SK-N-SH (cell line): ENCODE data around the gene CASP12. TPM values are rescaled to one million over a fixed set of nuclear protein-coding genes. Genes with fewer than 3 reads are reported as not detected.

Source experiments
- CTCF ChIA-PET: fragments of 300-600, 350-600 bp; formaldehyde crosslinking; extraction: SDS; loops from one replicate; lab custom pipeline; 2021; lab: Yijun Ruan, JAX
- POLR2A ChIA-PET: fragments of 350-600 bp; sonication (Branson Sonifier 250); formaldehyde crosslinking; extraction: SDS; loops from one replicate; lab custom pipeline; 2020; ENCODE audit warnings: antibody characterized with exemption, inconsistent platforms; lab: Yijun Ruan, JAX
- DNase-seq: peaks from one replicate; pipeline ENCODE4 v3.0.0; 2012
- H2AFZ ChIP-seq: fragments of 200-600 bp; sonication (generic); 2 replicates; pipeline ENCODE4 v1.8.1; 2016; ENCODE audit warnings: antibody characterized with exemption, mild to moderate bottlenecking, low read depth
- H3F3A ChIP-seq: fragments of 200-600 bp; sonication (generic); replicated peaks from 2 replicates; pipeline ENCODE3; 2016; ENCODE audit warnings: antibody characterized with exemption, mild to moderate bottlenecking; ENCODE audit not compliant: insufficient read depth
- H3K27ac ChIP-seq, 2 experiments: fragments of 200-500 bp in 1 of 2; fragments of 200-600 bp in 1 of 2; sonication (Bioruptor generic) in 1 of 2; sonication (generic), shearing (Covaris generic) in 1 of 2; 2 replicates each; pipeline versions ENCODE4 v1.5.1 to v1.6.1; 2014 to 2016; ENCODE audit warnings: low read depth in 2 of 2, inconsistent platforms in 1 of 2, low read length in 1 of 2, mild to moderate bottlenecking in 1 of 2, mixed read lengths in 1 of 2
- H3K27me3 ChIP-seq: fragments of 200-600 bp; sonication (generic), shearing (Covaris generic); 2 replicates; pipeline ENCODE4 v1.6.1; 2016; ENCODE audit warnings: mixed run types; ENCODE audit not compliant: insufficient read depth
- H3K36me3 ChIP-seq, 2 experiments: fragments of 200-500 bp in 1 of 2; fragments of 200-600 bp in 1 of 2; sonication (Bioruptor generic) in 1 of 2; sonication (generic) in 1 of 2; replicated peaks in 1 of 2; 2 replicates each; pipeline versions ENCODE3 to v1.5.1; 2014 to 2016; ENCODE audit warnings: low read length in 1 of 2, mild to moderate bottlenecking in 1 of 2; ENCODE audit not compliant: insufficient read depth in 2 of 2, control insufficient read depth in 1 of 2
- H3K4me1 ChIP-seq, 2 experiments: fragments of 200-500 bp in 1 of 2; fragments of 200-600 bp in 1 of 2; sonication (Bioruptor generic) in 1 of 2; sonication (generic), shearing (Covaris generic) in 1 of 2; 2 replicates each; pipeline versions ENCODE4 v1.5.1 to v1.6.1; 2014 to 2016; ENCODE audit warnings: low read depth in 1 of 2, low read length in 1 of 2, mixed run types in 1 of 2; ENCODE audit not compliant: insufficient read depth in 2 of 2, control insufficient read depth in 1 of 2
- H3K4me2 ChIP-seq: fragments of 200-600 bp; sonication (generic), shearing (Covaris generic); 2 replicates; pipeline ENCODE4 v1.6.1; 2017; ENCODE audit warnings: mixed run types
- H3K4me3 ChIP-seq, 2 experiments: fragments of 200-500 bp in 1 of 2; fragments of 200-600 bp in 1 of 2; sonication (Bioruptor generic) in 1 of 2; sonication (generic), shearing (Covaris generic) in 1 of 2; 2 replicates each; pipeline versions ENCODE4 v1.5.1 to v1.8.1; 2014 to 2016; ENCODE audit warnings: low read depth in 2 of 2, inconsistent platforms in 1 of 2, low read length in 1 of 2, mild to moderate bottlenecking in 1 of 2, mixed read lengths in 1 of 2, moderate library complexity in 1 of 2
- H3K79me2 ChIP-seq: fragments of 200-600 bp; sonication (generic); 2 replicates; pipeline ENCODE4 v1.8.1; 2017; ENCODE audit warnings: mild to moderate bottlenecking; ENCODE audit not compliant: insufficient read depth
- H3K9ac ChIP-seq: fragments of 200-600 bp; sonication (generic); 2 replicates; pipeline ENCODE4 v1.6.1; 2017; ENCODE audit warnings: mixed run types
- H3K9me2 ChIP-seq: fragments of 200-600 bp; sonication (generic); 2 replicates; pipeline ENCODE4 v1.6.1; 2017; ENCODE audit warnings: mixed run types
- H3K9me3 ChIP-seq: fragments of 200-600 bp; sonication (generic); 2 replicates; pipeline ENCODE4 v1.6.1; 2017; ENCODE audit warnings: mixed run types, mild to moderate bottlenecking, moderate library complexity
- H4K20me1 ChIP-seq: fragments of 200-600 bp; sonication (generic); 2 replicates; pipeline ENCODE4 v1.6.1; 2017; ENCODE audit warnings: mild to moderate bottlenecking, mixed run types; ENCODE audit not compliant: insufficient read depth
- JUND ChIP-seq: IDR thresholded peaks from 2 replicates; pipeline ENCODE4 v1.4.0; 2012
- MEF2A ChIP-seq: IDR thresholded peaks from 2 replicates; pipeline ENCODE4 v1.4.0; 2012; ENCODE audit warnings: low read depth, borderline replicate concordance
- NFIC ChIP-seq: IDR thresholded peaks from 2 replicates; pipeline ENCODE4 v1.4.0; 2012; ENCODE audit warnings: borderline replicate concordance
- POLR2AphosphoS5 ChIP-seq: IDR thresholded peaks from 2 replicates; pipeline ENCODE4 v1.6.1; 2012; ENCODE audit warnings: low read depth, low read length
- RCOR1 ChIP-seq: fragments of 150-350 bp; IDR thresholded peaks from 2 replicates; pipeline ENCODE4 v1.6.1; 2017; ENCODE audit warnings: antibody characterized with exemption, low read length
- RXRA ChIP-seq: IDR thresholded peaks from 2 replicates; pipeline ENCODE4 v1.4.0; 2012; ENCODE audit warnings: low read depth, mild to moderate bottlenecking, borderline replicate concordance
- TAF1 ChIP-seq: IDR thresholded peaks from 2 replicates; pipeline ENCODE4 v1.6.1; 2012; ENCODE audit warnings: low read depth, mild to moderate bottlenecking, low read length, moderate library complexity, borderline replicate concordance
- YY1 ChIP-seq: IDR thresholded peaks from 2 replicates; pipeline ENCODE4 v1.4.0; 2012; ENCODE audit warnings: low read depth, mild to moderate bottlenecking
- WGBS: methylation state at CpG from one replicate; pipeline ENCODE4 v1.1.6; 2017; ENCODE audit warnings: low lambda C conversion rate; 5-methylcytosine and 5-hydroxymethylcytosine counted together
- polyA plus RNA-seq, 3 experiments: library from polyadenylated mRNA; depleted of rRNA; stranded (reverse); fragments of >200 nt; gene quantifications; 2 replicates each; pipeline ENCODE4 v1.2.3, GENCODE V29; 2012
- TF ChIP-seq, protein P1 (sequence below): fragments of 150-350 bp; IDR thresholded peaks from 2 replicates; pipeline ENCODE4 v1.6.1; 2017; ENCODE audit warnings: antibody characterized with exemption, low read length, low read depth, borderline replicate concordance
- TF ChIP-seq, protein P2 (sequence below): IDR thresholded peaks from 2 replicates; pipeline ENCODE4 v1.4.0; 2012; ENCODE audit warnings: low read depth
- TF ChIP-seq, protein P3 (sequence below): fragments of 200-600 bp; sonication (generic); IDR thresholded peaks from 2 replicates; pipeline ENCODE4 v1.6.1; 2017; ENCODE audit warnings: antibody characterized with exemption, mild to moderate bottlenecking, moderate library complexity
- TF ChIP-seq, protein P4 (sequence below): IDR thresholded peaks from 2 replicates; pipeline ENCODE4 v1.6.1; 2012; ENCODE audit warnings: mild to moderate bottlenecking, low read depth, low read length, moderate library complexity

CASP12 gene
- polyA plus RNA-seq, 1 of the 3 experiments (the other 2 are of a cell fraction), result not detected

DNA sequence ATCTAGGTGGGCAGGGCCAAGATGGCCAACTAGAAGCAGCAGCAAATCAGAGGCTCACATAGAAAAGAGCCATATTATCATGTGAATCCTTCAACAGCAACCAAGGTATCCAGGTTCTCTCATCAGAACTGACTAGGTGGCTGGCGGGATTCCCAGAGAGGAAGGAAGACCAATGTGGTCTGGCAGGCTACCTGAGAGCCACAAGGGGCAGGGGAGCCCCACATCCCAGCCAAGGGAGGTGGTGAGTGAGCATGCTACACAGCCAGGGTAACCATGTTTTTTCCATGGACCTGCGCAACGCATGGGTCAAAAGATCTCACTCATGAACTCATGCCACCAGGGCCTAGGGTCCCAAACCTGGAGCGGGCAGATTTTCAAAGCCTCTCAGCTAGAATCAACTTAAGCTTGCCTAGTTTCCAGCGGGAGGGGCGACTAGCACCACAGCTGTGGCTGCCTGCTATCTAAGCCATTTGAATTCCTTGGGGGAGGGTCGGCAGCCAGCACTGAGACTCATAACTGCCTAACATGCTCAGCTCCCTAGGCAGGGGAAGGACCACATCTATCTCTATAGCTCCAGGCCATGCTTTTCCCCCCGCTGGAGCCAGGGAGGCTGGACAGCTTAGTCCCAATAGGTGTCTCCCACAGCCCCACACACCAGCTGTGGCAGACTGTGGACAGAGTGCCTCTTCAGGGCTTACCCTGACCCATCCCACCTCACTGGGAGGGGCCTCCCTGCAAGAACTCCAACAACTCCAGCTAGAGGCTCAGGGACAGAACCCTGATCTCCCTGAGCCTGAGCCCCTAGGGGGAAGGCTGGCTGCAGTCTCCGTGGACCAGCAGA is 28.7 kb upstream of the CASP12 start:
- H3K79me2 ChIP-seq, result no peaks in the 10 kb centered on the region
- TF ChIP-seq RCOR1 (no peak), TAF1 (no peak), NFIC (no peak), POLR2AphosphoS5 (no peak), RXRA (no peak), JUND (no peak), YY1 (no peak), MEF2A (no peak)
- TF ChIP-seq, protein P1, sequence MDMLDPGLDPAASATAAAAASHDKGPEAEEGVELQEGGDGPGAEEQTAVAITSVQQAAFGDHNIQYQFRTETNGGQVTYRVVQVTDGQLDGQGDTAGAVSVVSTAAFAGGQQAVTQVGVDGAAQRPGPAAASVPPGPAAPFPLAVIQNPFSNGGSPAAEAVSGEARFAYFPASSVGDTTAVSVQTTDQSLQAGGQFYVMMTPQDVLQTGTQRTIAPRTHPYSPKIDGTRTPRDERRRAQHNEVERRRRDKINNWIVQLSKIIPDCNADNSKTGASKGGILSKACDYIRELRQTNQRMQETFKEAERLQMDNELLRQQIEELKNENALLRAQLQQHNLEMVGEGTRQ, result no peak
- TF ChIP-seq, protein P2, sequence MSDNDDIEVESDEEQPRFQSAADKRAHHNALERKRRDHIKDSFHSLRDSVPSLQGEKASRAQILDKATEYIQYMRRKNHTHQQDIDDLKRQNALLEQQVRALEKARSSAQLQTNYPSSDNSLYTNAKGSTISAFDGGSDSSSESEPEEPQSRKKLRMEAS, result no peak
- TF ChIP-seq, protein P3, sequence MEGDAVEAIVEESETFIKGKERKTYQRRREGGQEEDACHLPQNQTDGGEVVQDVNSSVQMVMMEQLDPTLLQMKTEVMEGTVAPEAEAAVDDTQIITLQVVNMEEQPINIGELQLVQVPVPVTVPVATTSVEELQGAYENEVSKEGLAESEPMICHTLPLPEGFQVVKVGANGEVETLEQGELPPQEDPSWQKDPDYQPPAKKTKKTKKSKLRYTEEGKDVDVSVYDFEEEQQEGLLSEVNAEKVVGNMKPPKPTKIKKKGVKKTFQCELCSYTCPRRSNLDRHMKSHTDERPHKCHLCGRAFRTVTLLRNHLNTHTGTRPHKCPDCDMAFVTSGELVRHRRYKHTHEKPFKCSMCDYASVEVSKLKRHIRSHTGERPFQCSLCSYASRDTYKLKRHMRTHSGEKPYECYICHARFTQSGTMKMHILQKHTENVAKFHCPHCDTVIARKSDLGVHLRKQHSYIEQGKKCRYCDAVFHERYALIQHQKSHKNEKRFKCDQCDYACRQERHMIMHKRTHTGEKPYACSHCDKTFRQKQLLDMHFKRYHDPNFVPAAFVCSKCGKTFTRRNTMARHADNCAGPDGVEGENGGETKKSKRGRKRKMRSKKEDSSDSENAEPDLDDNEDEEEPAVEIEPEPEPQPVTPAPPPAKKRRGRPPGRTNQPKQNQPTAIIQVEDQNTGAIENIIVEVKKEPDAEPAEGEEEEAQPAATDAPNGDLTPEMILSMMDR, result no peak
- TF ChIP-seq, protein P4, sequence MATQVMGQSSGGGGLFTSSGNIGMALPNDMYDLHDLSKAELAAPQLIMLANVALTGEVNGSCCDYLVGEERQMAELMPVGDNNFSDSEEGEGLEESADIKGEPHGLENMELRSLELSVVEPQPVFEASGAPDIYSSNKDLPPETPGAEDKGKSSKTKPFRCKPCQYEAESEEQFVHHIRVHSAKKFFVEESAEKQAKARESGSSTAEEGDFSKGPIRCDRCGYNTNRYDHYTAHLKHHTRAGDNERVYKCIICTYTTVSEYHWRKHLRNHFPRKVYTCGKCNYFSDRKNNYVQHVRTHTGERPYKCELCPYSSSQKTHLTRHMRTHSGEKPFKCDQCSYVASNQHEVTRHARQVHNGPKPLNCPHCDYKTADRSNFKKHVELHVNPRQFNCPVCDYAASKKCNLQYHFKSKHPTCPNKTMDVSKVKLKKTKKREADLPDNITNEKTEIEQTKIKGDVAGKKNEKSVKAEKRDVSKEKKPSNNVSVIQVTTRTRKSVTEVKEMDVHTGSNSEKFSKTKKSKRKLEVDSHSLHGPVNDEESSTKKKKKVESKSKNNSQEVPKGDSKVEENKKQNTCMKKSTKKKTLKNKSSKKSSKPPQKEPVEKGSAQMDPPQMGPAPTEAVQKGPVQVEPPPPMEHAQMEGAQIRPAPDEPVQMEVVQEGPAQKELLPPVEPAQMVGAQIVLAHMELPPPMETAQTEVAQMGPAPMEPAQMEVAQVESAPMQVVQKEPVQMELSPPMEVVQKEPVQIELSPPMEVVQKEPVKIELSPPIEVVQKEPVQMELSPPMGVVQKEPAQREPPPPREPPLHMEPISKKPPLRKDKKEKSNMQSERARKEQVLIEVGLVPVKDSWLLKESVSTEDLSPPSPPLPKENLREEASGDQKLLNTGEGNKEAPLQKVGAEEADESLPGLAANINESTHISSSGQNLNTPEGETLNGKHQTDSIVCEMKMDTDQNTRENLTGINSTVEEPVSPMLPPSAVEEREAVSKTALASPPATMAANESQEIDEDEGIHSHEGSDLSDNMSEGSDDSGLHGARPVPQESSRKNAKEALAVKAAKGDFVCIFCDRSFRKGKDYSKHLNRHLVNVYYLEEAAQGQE, result no peak
- DNase-seq, result no peak
- no peak overlapping the region for H3K9ac ChIP-seq
- H3F3A ChIP-seq, result no peaks in the 10 kb centered on the region
- H4K20me1 ChIP-seq, result no peaks in the 10 kb centered on the region
- no peak overlapping the region for H3K4me3 ChIP-seq
- 57% methylated on average over 2 of the region's 9 CpGs for WGBS
- no peaks in the 10 kb centered on the region for H3K4me1 ChIP-seq
- H3K9me2 ChIP-seq, result no peaks in the 10 kb centered on the region
- H3K27me3 ChIP-seq, result no peaks in the 10 kb centered on the region
- POLR2A ChIA-PET, result no interaction called here
- no peak overlapping the region for H2AFZ ChIP-seq
- CTCF ChIA-PET, result interaction anchor here (0.6 kb wide), 1 partner anchor 10 kb away, joined by 3 read pairs; no protein-coding TSS in a partner anchor
- no peak overlapping the region for H3K27ac ChIP-seq
- no peaks in the 10 kb centered on the region for H3K36me3 ChIP-seq
- no peak overlapping the region for H3K4me2 ChIP-seq
- no peaks in the 10 kb centered on the region for H3K9me3 ChIP-seq
